Medulla oblongata (tissue), 1 donor: ENCODE measurements around the gene TMEM14C.
"Not testable (repeated sequence)": the region's sequence is repeated elsewhere in the genome, so short reads cannot be mapped to it uniquely, and the experiment has no call there.

Experiments used
- DNase-seq: peaks from one replicate; pipeline ENCODE4 v3.0.0-alpha.2; 2015; ENCODE audit errors: extremely low spot score

Gene TMEM14C

DNA sequence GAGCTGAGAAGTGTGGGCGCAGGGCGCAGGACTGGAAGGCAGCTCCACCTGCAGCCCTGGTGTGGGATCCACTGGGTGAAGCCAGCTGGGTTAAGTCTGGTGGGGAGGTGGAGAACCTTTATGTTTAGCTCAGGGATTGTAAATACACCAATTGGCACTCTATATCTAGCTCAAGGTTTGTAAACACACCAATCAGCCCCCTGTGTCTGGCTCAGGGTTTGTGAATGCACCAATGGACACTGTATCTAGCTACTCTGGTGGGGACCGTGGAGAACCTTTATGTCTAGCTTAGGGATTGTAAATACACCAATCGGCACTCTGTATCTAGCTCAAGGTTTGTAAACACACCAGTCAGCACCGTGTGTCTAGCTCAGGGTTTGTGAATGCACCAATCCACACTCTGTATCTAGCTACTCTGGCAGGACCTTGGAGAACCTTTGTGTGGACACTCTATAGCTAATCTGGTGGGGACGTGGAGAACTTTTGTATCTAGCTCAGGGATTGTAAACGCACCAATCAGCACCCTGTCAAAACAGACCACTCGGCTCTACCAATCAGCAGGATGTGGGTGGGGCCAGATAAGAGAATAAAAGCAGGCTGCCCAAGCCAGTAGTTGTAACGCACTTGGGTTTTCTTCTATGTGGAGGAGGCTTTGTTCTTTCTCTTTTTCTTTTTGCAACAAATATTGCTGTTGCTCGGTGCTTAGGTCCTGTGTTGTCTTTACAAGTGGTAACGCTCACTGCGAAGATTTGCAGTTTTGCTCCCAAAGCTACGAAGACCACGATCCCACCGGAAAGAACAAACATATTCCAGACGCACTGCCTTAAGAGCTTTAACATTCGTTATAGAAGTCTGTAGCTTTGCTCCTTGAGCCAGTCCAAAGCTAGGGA, 1.7 kb upstream of the TMEM14C start:
- not testable (repeated sequence) for DNase-seq

DNA sequence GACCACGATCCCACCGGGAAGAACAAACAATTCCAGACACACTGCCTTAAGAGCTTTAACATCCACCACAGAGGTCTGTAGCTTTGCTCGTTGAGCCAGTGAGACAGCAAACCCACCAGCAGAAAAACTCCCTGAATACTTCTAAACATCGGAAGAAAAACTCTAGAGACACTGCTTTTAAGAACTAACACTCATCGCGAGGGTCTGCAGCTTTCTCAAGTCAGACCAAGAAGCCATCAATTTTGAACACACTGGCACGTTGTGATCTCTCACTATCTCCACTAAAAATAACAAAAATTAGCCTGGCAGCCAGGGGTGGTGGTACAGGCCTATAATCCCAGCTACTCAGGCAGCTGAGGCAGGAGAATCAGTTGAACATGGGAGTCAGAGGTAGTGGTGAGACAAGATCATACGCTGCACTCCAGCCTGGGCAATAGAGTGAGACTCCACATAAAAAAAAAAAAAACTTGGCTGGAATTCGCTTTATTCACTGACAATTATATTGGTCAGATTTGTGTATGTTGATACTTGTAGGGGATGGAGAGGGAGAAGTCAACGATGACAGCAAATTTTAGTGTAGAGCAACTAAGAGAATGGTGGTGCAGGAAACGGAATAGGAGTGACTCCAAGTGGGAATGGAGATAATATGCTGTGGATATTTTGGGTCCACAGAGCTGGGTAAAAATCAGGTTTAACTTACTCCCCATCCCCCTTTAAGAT, 860 bp upstream of the TMEM14C start:
- no peak for DNase-seq

DNA sequence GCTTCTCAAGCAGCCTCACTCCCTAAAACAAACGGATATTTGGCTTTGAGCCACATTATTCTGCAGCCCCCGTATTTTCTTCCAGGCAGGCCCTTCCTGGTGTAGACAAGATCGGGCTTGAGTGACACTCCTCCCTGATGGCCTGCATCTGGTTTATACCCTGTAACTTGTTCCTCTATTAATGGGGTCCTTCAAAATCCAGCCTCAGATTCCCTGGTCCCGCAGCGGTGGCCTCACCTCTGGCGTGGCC, 375 bp upstream of the TMEM14C start:
- no peak for DNase-seq

DNA sequence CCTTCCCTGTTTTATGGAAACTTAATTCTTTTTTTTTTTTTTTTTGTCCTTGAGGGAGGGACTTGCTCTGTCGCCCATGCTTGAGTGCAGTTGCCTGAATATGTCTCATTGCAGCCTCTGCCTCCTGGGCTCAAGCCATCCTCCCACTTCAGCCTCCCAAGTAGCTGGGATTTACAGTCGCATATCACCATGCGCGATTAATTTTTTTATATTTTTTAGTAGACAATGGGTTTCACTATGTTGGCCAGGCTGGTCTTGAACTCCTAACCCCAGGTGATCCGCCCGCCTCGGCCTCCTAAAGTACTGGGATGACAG, 654 bp downstream of the TMEM14C start:
- DNase-seq, result no peak

DNA sequence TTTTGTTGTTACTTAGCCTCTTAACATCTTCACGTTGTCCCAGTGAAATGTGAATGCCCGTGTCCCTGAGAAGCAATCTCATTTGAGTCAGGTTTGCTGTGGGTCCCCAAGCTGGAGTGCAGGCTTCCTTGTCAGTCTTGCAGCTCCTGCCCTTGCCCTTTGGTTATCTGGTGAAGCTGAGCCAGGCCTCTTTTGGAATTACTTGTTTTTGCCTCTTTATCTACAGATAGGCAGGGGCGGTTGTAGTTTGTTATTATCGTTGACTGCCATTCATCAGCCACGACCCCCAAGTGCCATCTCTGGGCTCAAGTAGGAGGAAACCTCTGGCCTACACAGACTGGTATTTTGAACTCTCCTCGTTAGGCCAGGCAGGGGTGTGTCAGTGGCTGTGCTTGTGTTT, 2.2 kb downstream of the TMEM14C start:
- DNase-seq, result no peak

DNA sequence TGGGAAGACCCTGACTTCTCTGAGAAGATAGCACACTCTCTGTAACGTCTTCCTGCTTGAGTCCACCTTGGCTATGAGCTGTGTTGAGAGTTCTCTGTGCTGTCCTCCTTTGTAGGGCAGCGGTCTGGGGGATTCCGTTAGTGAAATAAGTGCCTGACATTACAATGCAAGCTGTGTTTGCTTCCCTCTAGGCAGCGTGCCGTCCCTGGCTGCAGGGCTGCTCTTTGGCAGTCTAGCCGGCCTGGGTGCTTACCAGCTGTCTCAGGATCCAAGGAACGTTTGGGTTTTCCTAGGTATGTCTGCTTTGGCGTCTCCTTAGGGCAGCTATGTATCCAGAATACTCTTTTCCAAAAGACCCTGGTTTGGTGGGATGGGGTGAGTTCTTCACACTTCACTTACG, 2.8 kb downstream of the TMEM14C start:
- peak; percentile 75 for DNase-seq

DNA sequence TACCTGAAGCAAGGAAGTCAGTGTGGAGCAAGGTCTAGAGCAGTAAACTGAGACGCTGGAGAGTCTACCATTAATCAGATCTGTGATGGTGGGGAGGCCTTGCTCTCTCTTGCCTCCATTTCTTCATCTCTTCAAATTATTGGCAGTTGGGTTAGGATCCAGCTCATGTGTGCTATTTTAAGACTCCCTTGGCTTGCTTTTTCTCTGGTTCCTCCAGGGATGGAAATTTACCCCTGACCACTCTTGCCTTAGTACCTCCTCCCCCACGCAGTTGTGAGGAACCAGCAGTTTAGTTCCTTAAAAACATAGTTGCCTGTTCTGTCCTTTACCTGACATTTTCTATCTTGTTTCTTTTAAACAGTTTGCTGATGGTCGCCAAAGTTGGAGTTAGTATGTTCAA, 7.4 kb downstream of the TMEM14C start:
- DNase-seq, result no peak

DNA sequence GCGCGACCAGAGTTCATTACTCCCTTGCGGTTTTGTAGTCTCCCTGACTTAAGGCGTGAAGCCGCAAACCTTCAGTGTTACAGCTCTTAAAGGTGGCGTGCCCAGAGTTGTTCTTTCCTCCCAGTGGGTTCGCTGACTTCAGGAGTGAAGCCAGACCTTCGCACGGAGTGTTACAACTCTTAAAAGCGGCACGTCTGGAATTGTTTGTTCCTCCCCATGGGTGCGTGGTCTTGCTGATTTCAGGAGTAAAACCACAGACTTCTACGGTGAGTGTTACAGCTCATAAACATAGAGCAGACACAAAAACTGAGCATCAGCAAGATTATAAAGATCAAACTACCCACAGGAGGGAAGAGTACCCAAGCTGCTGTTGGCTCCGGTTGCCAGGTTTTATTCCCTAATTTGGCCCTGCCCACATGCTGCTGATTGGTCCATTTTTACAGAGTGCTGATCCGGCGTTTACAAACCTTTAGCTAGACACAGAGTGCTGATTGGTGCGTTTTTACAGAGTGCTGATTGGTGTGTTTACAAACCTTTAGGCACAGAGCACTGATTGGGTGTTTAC, 10.4 kb downstream of the TMEM14C start:
- DNase-seq, result no peak

DNA sequence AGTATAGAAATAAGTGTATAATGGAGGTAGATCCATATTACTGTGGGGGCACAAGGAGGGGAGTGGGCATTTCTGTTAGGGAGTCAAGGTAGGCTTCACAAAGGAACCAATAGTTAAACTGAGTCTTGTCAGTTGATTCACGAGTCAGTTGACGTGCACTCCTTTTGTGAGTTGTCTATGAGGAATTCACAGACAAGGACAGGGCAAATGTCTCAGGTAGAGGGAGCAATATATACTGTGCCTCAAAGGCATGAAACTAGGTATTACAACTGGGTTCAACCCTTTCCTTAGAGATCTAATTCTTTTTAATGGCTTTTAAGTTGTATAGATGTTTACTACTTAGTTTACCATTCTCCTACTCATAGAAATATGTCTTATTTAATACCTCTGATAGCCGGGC, 11.0 kb downstream of the TMEM14C start:
- no peak for DNase-seq

DNA sequence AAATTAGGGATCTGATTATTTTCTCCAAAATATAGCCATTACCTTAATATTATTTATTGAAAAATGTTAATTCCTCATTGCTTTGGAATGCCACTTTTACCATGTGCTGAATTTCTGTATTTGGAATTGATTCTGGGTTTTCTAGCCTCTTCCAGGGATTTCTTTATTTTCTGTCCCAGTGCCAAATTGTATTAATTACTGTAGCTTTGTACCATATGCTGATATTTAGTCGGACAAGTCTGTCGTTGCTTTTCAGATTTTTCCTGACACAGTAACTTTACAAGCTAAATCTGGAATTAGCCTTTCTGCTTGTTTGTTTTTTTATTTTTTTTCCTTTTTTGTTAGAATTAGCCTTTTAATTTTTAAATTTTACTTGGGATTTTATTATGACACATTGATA, 13.9 kb downstream of the TMEM14C start:
- no peak for DNase-seq

DNA sequence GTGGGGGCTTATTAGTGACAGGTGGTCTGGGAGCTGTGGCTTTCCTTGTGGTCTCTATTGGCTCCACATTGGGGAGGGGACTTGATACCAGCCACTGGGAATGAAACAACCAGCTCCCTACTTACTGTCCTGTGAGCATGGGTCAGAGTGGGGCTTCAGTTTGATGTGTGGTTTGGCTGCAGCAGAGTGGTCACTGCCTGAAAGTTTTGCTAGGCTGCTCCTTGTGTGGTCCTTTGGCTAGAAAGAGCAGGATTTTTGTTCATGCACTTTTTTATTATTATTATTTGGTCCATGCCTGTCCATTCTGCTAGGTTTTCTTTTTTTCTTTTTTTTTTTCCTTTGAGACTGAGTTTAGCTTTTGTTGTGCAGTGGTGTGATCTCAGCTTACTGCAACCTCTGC, 17.2 kb downstream of the TMEM14C start:
- no peak for DNase-seq

DNA sequence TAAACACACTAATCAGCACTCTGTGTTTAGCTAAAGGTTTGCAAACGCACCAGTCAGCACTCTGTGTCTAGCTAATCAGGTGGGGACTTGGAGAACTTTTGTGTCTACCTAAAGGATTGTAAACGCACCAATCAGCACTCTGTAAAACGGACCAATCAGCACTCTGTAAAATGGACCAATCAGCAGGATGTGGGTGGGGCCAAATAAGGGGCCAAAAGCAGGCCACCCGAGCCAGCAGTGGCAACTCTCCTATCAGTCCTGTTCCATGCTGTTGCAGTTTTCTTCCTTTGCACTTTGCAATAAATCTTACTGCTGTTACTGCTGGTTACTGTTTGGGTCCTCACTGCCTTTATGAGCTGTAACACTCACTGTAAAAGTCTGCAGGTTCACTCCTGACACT, 18.8 kb downstream of the TMEM14C start:
- DNase-seq, result not testable (repeated sequence)

DNA sequence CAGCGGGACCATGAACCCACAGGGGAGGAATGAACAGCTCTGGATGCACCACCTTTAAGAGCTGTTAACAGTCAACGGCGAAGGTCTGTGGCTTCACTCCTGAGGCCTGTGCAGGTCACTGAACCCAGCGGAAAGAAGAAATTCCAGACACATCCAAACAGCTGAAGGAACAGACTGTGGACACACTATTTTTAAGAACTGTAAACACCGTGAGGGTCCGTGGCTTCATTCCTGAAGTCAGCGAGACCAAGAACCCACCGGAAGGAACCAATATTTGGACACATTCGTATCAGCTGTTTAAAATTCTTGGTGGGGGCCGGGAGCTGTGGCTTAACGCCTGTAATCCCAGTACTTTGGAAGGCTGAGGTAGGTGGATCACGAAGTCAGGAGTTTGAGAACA, 19.4 kb downstream of the TMEM14C start:
- DNase-seq, result no peak

DNA sequence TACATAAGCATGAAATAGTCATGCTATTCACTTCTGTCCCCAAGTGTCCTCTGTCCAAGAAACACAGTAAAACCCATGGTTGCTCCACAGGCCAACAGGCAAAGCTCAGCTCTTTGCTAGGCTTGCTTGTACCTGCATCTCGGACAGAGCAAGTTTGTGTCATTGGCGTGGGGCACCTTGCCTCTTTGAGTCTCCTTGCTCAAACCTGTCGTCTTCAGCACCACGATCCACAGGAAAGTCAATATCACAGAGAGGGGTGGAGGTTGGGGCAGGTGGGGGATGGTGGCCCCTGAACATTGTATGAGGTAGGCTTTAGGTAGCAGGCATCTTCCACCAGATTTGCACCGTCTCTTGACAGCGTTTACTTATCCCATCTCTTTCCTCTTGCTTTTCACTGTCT, 20.6 kb downstream of the TMEM14C start:
- DNase-seq, result no peak

DNA sequence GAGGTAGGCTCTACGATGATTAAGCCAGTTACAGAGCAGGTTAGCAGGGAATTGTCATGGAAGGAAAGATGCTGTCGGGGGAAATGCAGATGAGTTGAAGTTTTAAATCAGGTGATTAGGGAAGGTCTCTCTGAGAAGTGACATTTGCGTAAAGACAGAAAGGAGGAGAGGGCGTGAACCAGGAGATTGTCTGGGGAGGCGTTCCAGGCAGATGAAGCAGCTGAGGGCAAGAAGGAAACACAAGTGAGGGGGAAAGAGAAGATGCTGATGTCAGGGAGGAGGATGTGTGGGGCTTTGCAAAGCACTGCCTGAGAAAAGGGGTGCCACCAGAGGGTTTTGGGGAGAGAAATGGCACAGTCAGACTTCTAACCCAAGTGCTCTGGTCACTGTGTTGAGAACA, 22.2 kb downstream of the TMEM14C start:
- no peak for DNase-seq

DNA sequence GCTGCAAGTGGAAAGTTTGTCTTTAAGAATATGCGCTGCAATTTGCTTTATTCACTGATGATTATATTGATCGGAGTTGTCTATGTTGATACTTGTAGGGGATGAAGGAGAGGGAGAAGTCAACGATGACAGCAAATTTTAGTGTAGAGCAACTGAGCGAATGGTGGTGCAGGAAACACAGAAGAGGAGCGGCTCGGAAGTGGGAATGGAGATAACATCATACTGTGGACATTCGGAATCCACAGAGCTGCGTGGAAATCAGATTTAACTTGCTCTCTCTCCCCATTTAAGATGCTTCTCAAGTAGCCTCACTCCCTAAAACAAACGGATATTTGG, 24.0 kb downstream of the TMEM14C start:
- DNase-seq, result no peak

DNA sequence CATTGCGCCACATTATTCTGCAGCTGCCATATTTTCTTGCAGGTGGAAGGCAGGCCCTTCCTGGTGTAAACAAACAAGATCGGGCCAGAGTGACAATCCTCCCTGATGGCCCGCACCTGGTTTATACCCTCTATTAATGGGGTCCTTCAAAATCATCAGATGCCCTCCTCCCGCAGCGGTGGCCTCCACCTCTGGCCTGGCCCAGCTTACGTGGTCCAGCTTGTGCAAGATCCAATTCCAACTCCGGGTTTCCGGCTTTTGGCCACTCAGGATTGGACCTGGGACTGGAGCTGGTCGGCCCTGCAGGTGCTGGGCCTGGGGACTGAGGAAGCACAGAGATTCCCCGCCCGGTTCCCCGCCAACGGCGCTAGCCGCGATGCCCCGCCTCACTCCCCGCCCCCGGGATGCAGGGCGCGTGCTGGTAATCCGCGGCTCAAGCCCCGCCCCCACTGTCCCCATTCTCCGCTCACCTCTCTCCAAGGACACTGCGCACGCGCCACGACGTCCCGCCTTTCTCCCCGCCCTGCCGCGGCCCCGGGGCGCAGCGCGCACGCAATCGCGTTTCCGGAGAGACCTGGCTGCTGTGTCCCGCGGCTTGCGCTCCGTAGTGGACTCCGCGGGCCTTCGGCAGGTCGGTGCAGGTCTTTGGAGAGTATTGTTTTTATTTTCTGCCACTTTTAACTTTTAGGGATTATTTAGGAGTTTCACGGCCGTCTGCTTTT, 24.5 kb downstream of the TMEM14C start, which contains the start of gene TMEM14B:
TSS of gene TMEM14B (plus strand) at position 555 of the 722 bp plus-strand sequence. CDS start 1,441 bp downstream, outside the sequence.
- DNase-seq, result peak; percentile 97

DNA sequence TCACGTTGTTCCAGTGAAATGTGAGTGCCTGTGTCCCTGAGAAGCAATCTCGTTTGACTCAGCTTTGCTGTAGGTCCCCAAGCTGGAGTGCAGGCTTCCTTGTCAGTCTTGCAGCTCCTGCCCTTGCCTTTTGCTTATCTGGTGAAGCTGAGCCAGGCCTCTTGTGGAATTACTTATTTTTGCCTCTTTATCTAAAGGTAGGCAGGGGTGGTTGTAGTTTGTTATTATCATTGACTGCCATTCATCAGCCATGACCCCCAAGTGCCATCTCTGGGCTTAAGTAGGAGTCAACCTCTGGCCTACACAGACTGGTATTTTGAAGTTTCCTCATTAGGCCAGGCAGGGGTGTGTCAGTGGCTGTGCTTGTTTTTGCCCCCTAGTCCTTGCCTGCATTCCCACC, 26.9 kb downstream of the TMEM14C start:
- no peak for DNase-seq

DNA sequence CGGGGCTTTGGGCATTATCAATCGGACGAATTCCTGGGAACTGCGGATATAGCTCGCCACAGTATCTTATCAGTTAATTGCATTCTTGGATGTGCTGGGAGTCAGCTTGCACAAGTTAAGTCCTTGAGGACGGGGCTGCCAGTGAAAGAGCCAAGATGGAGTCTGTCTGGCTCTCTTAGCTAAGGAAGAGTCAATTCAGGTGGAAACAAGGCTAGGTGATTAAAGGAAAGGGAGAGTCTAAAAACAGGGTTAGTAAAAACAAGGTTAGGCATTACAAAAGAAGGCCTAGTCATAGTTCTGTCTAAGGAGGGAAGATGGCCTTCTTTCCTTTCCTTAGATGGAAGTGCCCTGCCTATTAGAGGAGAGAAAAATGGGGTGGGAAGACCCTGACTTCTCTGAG, 27.7 kb downstream of the TMEM14C start:
- DNase-seq, result not testable (repeated sequence)

DNA sequence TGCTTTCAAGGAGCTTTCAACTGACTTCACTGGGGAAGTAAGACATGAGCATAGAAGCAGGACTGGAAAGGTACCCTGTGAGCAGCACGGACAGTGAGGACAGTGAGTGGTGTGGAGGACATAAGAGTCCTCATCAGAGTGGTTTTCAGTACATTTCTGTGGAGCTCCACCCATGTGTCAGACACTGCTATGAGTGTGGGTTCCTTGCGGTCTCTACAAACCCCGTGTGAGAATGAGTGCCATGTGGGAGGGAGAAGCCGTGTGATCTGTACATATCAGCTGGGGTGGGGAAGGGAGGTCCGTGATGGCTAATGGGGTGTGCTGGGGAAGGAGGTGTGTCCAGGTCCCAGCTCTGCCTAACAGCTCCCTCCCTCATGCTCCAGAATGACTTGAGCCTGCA, 28.9 kb downstream of the TMEM14C start:
- not testable (repeated sequence) for DNase-seq

DNA sequence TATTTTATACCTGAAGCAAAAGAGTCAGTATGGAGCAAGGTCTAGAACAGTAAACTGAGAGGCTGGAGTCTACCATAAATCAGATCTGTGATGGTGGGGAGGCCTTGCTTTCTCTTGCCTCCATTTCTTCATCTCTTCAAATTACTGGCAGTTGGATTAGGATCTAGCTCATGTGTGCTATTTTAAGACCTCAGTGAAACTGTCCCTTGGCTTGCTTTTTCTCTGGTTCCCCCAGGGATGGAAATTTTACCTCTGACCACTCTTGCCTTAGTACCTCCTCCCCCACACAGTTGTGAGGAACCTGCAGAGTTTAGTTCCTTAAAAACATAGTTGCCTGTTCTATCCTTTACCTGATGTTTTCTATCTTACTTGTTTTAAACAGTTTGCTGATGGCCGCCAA, 33.2 kb downstream of the TMEM14C start:
- no peak for DNase-seq

DNA sequence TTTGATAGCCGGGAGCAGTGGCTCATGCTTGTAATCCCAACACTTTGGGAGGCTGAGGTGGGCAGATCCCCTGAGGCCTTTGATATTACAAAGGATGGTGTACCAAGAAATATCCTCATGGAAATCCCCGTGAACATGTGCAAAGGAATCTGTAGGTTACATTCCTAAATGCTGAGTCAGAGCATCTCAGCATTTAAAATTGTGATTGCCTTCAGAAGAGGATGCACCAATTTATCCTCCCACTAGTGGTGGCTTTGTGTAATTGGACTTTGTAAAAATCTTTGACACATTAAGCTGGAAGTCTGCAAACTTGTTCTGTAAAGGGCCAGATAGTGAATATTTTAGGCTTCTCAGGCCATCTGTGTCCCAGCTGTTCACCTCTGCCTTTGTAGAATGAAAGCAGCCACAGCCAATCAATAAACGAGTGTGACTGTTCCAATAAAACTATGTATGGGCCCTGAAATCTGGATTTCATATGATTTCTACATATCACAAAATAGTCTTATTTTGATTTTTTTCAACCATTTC, 36.5 kb downstream of the TMEM14C start:
- peak; percentile 23 for DNase-seq
